Measurements from ENCODE around the gene KCNA10.

DNA sequence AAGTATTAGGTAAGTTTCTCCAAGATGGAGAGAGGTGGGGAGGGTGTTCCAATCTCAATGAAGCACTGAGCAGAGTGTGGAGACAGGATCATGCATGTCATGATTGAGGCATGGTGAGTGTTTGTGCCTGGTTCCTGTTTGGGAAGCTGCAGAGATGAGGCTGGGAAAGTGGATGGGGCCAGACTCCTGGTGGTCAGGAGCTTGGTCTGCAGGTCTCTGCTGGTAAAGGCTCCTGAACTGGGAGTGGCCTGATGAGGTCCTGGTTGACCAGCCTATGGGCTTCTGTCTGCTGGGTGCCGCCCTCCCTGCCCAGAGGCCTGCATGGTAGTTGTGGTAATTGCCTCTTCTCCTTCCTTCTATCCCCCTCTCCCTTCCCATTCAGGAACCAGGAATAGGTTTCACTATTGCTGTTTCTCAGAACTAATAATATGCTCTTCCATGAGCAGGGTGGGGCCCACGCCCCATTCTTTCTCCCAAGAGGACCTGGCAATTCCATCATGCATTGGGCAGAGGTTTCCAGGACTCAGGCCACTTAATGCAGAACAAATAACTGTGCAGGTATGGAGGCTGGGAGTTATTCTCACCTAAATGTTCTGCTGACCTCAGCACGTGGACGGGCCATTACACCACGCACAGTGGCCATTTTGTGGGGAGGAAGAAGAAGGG lies 43.5 kb downstream of the KCNA10 start:
- TF ChIP-seq, protein P1, sequence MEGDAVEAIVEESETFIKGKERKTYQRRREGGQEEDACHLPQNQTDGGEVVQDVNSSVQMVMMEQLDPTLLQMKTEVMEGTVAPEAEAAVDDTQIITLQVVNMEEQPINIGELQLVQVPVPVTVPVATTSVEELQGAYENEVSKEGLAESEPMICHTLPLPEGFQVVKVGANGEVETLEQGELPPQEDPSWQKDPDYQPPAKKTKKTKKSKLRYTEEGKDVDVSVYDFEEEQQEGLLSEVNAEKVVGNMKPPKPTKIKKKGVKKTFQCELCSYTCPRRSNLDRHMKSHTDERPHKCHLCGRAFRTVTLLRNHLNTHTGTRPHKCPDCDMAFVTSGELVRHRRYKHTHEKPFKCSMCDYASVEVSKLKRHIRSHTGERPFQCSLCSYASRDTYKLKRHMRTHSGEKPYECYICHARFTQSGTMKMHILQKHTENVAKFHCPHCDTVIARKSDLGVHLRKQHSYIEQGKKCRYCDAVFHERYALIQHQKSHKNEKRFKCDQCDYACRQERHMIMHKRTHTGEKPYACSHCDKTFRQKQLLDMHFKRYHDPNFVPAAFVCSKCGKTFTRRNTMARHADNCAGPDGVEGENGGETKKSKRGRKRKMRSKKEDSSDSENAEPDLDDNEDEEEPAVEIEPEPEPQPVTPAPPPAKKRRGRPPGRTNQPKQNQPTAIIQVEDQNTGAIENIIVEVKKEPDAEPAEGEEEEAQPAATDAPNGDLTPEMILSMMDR (IDR thresholded peaks at IDR 0.05; ENCODE audit: insufficient read depth, low read depth, low read length): no peak
- no peak for TF ChIP-seq EZH2 (IDR thresholded peaks at IDR 0.05; ENCODE audit: insufficient read depth, low read length)

Measured in astrocyte (in vitro differentiated cells and primary cell).